Neural crest cell (in vitro differentiated cells): ENCODE measurements around the gene ABLIM2. TPM values are rescaled to one million over a fixed set of nuclear protein-coding genes. Genes with fewer than 3 reads are reported as not detected.

Experiments
- DNase-seq: peaks from one replicate; pipeline ENCODE4 v3.0.0; 2021; ENCODE audit warnings: low read depth, mixed read lengths, low spot score
- H3K27ac Mint-ChIP-seq: one replicate; pipeline ENCODE4 v1.8.0; 2021; ENCODE audit warnings: mild to moderate bottlenecking, mixed read lengths; ENCODE audit not compliant: unreplicated experiment
- H3K27me3 Mint-ChIP-seq: 2 replicates; pipeline ENCODE4 v1.8.0; 2021; ENCODE audit warnings: low read depth, mild to moderate bottlenecking, mixed read lengths
- H3K36me3 Mint-ChIP-seq: 2 replicates; pipeline ENCODE4 v1.8.0; 2021; ENCODE audit warnings: low read depth, mild to moderate bottlenecking, mixed read lengths
- H3K4me1 Mint-ChIP-seq: 2 replicates; pipeline ENCODE4 v1.8.0; 2021; ENCODE audit warnings: mixed read lengths
- H3K4me3 Mint-ChIP-seq: one replicate; pipeline ENCODE4 v1.8.0; 2021; ENCODE audit warnings: mild to moderate bottlenecking, mixed read lengths
- H3K9me3 Mint-ChIP-seq: 2 replicates; pipeline ENCODE4 v1.8.0; 2021; ENCODE audit warnings: mixed read lengths
- total RNA-seq: library from RNA; stranded (reverse); gene quantifications from 2 replicates; pipeline ENCODE4 v1.2.1, GENCODE V29; 2021
- TF ChIP-seq, protein P1 (sequence below): fragments of 200-600 bp; sonication (generic); conservative IDR thresholded peaks from 2 replicates; pipeline ENCODE4 v1.5.0; 2021; ENCODE audit warnings: antibody characterized with exemption, mild to moderate bottlenecking

The ABLIM2 gene
- total RNA-seq, 1 donor from 2014 or later: 3.8 TPM

GRCh38 chr4:8199594-8200301 lies 41.1 kb upstream of the ABLIM2 start:
- TF ChIP-seq, protein P1, sequence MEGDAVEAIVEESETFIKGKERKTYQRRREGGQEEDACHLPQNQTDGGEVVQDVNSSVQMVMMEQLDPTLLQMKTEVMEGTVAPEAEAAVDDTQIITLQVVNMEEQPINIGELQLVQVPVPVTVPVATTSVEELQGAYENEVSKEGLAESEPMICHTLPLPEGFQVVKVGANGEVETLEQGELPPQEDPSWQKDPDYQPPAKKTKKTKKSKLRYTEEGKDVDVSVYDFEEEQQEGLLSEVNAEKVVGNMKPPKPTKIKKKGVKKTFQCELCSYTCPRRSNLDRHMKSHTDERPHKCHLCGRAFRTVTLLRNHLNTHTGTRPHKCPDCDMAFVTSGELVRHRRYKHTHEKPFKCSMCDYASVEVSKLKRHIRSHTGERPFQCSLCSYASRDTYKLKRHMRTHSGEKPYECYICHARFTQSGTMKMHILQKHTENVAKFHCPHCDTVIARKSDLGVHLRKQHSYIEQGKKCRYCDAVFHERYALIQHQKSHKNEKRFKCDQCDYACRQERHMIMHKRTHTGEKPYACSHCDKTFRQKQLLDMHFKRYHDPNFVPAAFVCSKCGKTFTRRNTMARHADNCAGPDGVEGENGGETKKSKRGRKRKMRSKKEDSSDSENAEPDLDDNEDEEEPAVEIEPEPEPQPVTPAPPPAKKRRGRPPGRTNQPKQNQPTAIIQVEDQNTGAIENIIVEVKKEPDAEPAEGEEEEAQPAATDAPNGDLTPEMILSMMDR: no peak
- H3K9me3 Mint-ChIP-seq: no peaks in the 10 kb centered on the region
- no peaks in the 10 kb centered on the region for H3K27me3 Mint-ChIP-seq
- H3K4me3 Mint-ChIP-seq: no peak overlapping the region
- H3K36me3 Mint-ChIP-seq: no peaks in the 10 kb centered on the region
- DNase-seq: no peak
- peaks cover 16% of the 10 kb centered on the region for H3K4me1 Mint-ChIP-seq
- peak overlapping the region; percentile 57 for H3K27ac Mint-ChIP-seq

- Mint-ChIP-seq H3K4me1 (peaks cover 16% of the 10 kb centered on the region), H3K4me3 (no peak within 1 kb of the TSS), H3K36me3 (no peaks in the 10 kb centered on the region), H3K27me3 (no peaks in the 10 kb centered on the region), H3K9me3 (no peaks in the 10 kb centered on the region), H3K27ac (peak within 1 kb of the TSS; percentile 57)
- TF ChIP-seq, protein P1: no peak
- DNase-seq: peak; percentile 57
These were observed 40.4 kb upstream of the ABLIM2 start, which contains the start of gene SH3TC1 for GRCh38 chr4:8198906-8199593. TSS of gene SH3TC1 (plus strand) at chr4:8199290. CDS start at chr4:8205195, 5,905 bp downstream.

DNA sequence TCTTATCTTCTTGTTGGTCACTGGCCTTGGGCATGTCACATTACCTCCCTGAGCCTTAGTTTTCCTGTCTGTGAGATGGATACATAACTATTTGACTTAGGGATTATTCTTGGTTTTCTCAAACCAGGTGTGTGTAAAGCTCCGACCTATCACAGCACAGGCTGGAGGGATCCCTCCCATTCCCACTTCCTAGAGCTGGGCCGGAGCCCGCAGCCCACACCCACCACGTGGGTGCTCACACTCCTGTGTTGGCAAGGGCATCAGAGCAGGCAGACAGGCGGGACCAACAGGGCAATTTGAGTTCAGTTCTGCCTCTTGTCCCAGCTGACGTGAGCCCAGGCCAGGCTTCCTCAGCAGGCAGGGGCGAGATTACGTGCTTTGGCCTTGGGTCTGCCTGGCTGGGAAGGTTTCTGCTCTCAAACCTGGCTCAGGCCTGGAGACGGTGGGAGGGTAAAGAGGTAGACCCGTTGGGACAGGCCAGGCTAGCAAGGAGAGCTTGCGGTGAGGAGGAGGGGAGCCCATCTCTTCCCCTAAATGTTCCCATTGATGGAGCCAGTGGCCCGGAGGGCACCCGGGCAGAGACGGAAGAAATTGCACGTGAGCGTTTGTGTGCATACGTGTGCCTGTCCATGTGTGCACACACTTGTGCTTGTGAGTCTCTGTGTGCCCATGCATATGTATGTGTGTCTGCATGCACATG lies 39.7 kb upstream of the ABLIM2 start:
- H3K27ac Mint-ChIP-seq: peak overlapping the region; percentile 37

GRCh38 chr4:8197521-8197920 lies 38.9 kb upstream of the ABLIM2 start:
- TF ChIP-seq, protein P1: no peak
- DNase-seq: no peak
- H3K27me3 Mint-ChIP-seq: no peaks in the 10 kb centered on the region
- peaks cover 21% of the 10 kb centered on the region for H3K4me1 Mint-ChIP-seq
- no peak overlapping the region for H3K4me3 Mint-ChIP-seq
- H3K9me3 Mint-ChIP-seq: no peaks in the 10 kb centered on the region
- no peak overlapping the region for H3K27ac Mint-ChIP-seq
- H3K36me3 Mint-ChIP-seq: no peaks in the 10 kb centered on the region

More for the DNA sequence above, 39.7 kb upstream of the ABLIM2 start:
- peaks cover 16% of the 10 kb centered on the region for H3K4me1 Mint-ChIP-seq
- no peaks in the 10 kb centered on the region for H3K9me3 Mint-ChIP-seq
- no peak for DNase-seq
- no peaks in the 10 kb centered on the region for H3K36me3 Mint-ChIP-seq
- TF ChIP-seq, protein P1: no peak
- H3K4me3 Mint-ChIP-seq: no peak overlapping the region
- H3K27me3 Mint-ChIP-seq: no peaks in the 10 kb centered on the region

DNA sequence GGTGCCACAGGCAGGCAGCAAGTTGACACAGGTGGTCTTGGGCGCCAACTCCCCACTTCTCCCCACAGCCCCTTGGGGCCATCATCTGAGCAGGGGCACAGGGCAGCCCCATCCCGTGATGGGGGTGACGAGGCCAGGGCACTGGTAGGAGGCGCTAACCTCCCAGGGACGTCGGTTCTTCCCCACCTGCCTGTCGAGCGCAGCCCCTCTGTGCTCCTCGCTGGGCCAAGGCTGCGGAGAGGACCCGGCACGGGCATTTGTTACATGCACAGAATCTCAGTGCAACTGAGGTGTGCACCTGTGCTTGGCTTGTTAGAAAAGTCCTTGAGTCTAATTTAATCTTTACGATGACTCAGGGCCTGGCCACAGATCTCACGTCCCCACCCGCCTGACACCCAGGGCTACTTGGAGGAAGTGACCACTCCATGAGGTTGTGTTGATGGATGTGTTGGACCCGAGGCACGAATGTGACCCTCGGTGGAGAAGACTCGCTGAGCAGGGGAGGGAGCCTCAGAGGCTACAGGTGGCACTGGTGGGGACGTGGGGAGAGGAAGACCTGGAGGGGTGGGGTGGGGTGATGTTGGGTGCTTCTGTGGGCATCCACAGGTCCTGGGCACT lies 37.3 kb upstream of the ABLIM2 start:
- no peak for DNase-seq
- no peaks in the 10 kb centered on the region for H3K36me3 Mint-ChIP-seq
- TF ChIP-seq, protein P1: no peak
- H3K27me3 Mint-ChIP-seq: no peaks in the 10 kb centered on the region
- H3K4me1 Mint-ChIP-seq: peaks cover 21% of the 10 kb centered on the region
- H3K4me3 Mint-ChIP-seq: no peak overlapping the region
- H3K27ac Mint-ChIP-seq: no peak overlapping the region
- H3K9me3 Mint-ChIP-seq: no peaks in the 10 kb centered on the region
